ENCODE results near the gene DNAH12.
A peak's percentile ranks its signal among the peaks of the same experiment; 100 is the strongest.

DNAH12 gene, protein sequence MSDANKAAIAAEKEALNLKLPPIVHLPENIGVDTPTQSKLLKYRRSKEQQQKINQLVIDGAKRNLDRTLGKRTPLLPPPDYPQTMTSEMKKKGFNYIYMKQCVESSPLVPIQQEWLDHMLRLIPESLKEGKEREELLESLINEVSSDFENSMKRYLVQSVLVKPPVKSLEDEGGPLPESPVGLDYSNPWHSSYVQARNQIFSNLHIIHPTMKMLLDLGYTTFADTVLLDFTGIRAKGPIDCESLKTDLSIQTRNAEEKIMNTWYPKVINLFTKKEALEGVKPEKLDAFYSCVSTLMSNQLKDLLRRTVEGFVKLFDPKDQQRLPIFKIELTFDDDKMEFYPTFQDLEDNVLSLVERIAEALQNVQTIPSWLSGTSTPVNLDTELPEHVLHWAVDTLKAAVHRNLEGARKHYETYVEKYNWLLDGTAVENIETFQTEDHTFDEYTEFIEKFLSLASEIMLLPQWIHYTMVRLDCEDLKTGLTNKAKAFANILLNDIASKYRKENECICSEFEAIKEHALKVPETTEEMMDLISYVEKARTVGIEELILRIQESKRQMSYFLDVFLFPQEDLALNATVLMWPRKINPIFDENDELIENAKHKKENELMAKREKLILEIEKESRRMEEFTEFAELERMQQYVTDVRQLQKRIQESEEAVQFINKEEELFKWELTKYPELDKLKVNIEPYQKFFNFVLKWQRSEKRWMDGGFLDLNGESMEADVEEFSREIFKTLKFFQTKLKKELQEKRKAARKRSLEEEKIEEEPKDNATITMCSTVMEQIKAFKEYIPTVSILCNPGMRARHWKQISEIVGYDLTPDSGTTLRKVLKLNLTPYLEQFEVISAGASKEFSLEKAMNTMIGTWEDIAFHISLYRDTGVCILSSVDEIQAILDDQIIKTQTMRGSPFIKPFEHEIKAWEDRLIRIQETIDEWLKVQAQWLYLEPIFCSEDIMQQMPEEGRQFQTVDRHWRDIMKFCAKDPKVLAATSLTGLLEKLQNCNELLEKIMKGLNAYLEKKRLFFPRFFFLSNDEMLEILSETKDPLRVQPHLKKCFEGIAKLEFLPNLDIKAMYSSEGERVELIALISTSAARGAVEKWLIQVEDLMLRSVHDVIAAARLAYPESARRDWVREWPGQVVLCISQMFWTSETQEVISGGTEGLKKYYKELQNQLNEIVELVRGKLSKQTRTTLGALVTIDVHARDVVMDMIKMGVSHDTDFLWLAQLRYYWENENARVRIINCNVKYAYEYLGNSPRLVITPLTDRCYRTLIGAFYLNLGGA (N-terminal part only)

DNA sequence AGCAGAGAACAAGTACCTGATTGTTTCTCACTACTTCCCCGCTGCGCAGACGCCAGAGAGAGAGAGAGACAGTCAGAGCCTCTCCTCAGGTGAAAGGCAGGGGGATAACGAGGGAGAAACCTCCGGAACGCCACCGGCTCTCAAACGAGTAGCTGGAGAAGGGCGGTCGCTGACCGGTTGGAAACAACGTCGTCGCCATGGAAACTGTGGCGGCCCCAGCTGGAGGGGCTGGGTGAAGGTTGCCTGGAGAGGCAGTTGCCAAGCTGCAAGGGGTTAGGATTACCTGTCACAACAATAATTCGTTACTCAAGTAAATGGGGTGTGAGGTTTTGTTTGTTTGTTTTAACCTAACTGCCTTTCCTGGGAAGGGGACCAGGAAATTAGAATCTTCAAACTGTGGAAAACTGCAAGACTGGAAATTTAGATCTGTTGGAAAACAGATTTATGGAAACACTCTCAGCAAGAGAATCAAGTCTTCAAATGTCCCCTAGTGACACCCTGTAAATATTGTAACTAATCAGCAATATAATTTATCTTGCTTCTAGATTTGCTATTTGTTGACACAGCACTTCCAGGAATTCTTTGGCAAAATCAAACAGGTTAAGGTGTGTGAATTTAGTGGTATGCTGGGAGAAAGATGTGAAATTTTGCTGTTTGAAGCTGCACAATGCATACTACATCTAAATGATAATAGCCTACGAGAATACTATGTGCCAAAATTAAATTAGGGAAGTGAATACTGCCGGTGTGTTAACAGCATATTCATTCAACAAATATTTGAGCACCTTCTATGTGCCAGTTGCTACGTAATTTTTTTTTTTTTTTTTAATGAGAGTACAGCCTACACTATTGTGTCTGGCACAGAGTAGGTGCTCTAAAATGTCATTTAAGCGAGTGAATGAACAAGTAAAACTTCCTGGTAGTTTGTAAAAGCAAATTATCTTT lies at the start of gene DNAH12:
Gene DNAH12 (minus strand): TSS at position 164 of the 945 bp plus-strand sequence. CDS start 1,474 bp downstream, outside the sequence.
- DNase-seq = no peak

DNA sequence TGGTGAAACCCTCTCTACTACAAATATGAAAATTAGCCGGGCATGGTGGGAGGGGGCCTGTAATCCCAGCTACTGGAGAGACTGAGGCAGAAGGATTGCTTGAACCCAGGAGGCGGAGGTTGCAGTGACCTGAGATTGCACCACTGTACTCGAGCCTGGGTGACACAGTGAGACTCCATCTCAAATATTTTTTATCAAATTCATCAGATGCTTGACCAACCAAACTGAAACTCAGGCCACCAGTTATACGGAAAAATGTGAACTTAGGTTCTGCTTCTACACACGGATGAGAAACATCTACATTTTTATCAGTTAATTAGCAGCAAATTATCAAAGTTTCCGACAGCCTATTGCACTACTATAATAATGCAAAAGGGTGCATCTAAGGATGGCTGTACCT lies 48.2 kb upstream of the DNAH12 start:
- DNase-seq = no peak

- DNase-seq = no peak
These were observed 43.8 kb upstream of the DNAH12 start for GRCh38 chr3:57587905-57588304.

DNA sequence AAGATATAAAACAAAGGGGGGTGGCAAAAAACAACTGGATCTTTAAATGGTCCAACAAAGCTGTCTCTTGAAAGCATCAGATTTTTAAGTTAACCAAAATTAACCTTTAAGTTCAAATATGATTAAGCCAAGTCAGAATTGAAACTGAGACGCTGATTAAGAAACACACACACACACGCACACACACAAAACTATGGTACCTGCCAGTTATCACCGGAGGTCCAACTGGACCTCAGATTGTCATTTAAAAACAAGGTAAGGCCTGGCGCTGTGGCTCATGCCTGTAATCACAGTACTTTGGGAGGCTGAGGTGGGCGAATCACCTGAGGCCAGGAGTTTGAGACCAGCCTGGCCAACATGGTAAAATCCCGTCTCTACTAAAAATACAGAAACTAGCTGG lies 42.6 kb upstream of the DNAH12 start:
- DNase-seq = no peak

GRCh38 chr3:57583544-57583943 lies 39.4 kb upstream of the DNAH12 start:
- no peak for DNase-seq

DNA sequence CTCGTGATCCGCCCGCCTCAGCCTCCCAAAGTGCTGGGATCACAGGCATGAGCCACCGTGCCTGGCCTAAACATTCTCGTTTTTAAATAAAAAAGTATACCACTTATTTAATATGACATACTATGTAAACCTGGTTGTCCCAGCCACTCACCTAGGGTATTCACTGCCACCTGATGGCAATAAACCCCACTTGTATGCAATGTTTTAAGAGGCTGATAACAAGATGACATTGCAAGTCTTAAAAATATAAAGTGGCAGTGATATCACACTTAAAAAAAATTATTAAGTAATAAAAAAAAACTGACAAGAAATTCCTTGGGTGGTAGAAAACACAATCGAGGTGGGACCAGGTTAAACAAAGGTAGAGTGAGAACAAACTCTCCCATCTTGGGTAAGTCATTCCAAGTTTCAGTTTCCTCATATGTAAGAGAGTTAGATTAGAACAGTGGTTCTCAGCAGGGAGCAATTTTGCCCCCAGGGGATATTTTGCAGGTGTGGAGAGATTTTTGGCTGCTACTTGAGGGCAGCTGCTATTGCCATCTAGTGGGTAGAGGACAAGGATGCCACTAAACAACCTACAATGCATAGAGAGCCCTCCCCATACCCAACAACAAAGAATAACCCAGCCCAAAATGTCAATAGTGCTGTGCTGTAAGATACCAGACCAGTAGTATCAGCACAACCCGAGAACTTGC lies 38.5 kb upstream of the DNAH12 start:
- DNase-seq = peak in 1 of 2 experiments; percentile 42

DNA sequence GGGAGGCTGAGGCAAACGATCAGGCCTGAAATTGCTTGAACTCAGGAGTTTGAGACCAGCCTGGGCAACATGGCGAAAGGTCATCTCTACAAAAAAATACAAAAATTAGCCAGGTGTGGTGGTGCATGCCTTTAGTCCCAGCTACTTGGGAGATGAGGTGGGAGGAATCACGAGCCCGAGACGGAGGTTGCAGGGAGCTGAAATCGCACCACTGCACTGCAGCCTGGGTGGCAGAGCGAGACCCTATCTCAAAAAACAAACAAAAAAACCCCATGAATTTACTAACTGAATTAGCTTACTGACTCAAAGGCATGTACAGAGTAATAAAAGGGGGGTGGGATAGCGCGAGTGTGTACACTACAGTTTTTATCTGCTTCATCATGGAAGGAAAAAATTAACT lies 33.7 kb upstream of the DNAH12 start:
- DNase-seq = no peak

DNA sequence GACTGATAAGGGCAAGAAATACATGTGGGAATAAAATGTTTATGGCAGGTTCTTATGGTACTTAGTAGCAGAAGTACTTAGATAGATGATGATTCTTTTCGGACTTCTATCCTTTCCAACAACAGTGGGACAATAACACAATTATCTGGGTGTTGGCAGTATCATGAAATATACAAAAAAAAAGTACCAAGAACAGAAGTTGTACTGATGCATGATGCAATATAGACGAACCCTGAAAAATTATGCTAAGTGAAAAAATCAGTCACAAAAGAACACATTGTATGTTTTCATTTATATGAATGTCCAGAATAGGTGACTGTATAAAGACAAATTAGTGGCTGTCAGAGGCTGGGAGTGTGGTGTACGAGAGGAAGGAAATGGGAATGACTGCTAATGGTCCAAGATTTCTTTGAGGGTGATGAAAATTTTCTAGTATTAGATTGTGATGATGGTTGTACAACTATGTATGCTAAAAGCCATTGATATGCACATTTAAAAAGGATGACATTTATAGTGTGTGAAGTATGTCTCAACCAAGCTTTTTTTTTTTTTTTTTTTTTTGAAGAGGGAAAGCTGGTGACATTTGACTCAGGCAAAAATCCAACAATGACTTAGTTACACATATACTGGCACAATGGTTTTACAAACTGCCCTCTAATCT lies 32.0 kb upstream of the DNAH12 start:
- DNase-seq = no peak

DNA sequence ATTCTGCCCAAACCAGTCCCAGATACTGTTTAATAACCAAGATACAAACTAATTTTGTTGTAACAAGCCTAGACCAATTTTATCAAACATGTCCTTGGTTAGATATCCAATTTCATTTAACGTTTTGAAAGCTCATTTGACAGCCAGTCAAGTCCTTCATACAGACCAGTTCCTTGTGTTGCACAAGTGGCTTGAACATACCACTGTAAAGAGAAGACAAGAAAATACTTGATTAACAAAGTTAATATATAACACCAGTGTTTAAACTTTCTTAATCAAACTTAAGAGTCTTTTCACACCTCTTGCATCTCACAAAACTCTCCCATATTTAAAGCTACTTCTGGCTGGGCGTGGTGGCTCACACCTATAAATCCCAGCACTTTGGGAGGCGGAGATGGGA lies 28.0 kb upstream of the DNAH12 start:
- no peak for DNase-seq

DNA sequence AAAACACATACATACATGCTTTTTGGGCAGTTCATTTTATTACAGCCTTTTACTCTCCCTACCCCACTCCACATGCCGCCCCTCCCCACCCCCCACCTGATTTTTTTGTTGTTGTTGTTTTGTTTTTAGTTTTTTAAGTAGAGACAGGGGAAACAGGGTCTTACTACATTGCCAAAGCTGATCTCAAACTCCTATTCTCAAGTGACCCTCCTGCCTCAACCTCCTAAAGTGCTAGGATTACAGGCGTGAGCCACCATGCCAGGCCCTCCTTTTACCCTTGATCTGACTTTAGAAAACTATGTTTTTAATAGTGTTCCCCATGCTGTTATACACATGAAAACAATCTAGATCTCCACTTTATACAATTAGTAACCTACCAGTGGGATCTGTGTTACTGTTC lies 26.7 kb upstream of the DNAH12 start:
- DNase-seq = no peak

DNA sequence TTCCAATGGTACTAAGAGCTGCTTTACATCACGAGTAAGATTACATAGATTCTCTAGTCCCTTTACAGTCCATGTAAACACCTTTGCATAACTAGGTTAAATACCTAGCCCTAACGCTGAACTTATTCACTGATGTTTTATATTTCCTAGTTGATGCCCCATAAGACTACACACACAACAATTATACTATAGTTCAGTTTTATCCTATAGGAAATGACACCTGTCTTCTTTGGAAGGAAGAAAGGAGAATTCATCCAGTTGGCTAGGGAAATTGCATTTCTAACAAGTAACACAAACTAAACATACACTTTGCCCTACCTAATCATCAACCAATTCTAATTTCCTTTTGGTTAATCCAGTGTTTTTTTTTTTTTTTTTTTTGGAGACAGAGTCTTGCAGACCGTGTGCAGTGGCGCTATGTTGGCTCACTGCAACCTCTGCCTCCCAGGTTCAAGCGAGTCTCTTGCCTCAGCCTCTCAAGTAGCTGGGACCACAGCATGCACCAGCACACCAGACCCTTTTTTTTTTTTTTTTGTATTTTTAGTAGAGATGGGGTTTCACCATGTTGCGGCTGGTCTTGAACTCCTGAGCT lies 25.8 kb upstream of the DNAH12 start:
- no peak for DNase-seq

DNA sequence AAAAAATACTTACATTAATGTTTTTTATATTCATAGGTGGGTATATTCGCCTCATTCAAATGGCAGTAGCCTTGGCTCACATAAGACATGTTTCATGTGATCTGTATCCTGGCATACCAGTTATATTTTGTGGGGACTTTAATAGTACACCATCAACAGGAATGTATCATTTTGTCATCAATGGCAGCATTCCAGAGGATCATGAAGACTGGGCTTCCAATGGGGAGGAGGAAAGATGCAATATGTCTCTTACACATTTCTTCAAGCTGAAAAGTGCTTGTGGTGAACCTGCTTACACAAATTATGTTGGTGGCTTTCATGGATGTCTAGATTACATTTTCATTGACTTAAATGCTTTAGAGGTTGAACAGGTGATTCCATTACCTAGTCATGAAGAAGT lies 15.4 kb upstream of the DNAH12 start:
- DNase-seq = no peak

- DNase-seq = peak in 1 of 2 experiments; percentile 28
These were observed 13.0 kb upstream of the DNAH12 start for GRCh38 chr3:57557085-57557537.

DNA sequence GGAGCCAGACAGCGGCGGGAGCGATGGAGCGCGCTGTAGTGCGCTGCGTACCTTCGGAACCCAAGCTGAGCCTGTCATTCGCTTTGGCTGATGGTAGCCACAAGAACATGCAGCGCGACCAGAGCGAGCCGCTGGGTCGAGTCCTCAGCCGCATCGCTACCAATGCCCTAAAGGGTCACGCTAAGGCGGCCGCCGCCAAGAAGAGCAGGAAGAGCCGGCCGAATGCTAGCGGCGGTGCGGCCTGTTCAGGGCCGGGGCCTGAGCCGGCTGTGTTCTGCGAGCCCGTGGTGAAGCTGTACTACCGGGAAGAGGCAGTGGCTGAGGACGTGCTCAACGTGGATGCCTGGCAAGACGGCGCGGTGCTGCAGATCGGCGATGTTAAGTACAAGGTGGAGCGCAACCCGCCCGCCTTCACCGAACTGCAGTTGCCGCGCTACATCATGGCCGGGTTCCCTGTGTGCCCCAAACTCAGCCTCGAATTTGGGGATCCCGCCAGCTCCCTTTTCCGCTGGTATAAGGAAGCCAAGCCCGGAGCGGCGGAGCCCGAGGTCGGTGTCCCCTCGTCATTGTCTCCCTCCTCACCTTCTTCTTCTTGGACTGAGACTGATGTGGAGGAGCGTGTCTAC lies 12.4 kb upstream of the DNAH12 start:
- DNase-seq = no peak

GRCh38 chr3:57555738-57556458 lies 11.8 kb upstream of the DNAH12 start, which contains the start of gene PDE12:
PDE12 (plus strand) TSS chr3:57556274; CDS start chr3:57556380, 106 bp downstream.
- DNase-seq = peak; percentile 96

DNA sequence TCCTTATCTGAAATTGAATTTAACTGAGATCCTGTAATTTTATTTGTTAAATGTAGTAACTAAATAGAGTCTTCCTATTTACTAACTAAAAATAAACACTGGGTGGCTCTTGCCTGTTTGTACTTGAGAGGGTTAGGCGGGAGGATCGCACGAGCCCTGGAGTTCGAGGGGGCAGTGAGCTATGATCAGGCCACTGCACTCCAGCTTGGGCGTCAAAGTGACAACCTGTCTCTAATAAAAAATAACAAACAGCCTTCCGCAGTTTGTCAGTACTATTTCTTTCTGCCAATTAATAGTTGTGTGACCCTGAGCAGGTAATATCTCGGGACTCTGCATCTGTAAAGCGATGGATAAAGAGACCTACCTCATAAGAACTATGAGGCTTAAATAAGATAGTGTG lies 11.2 kb upstream of the DNAH12 start:
- DNase-seq = no peak

GRCh38 chr3:57546616-57547015 lies 2.5 kb upstream of the DNAH12 start:
- DNase-seq = no peak

DNA sequence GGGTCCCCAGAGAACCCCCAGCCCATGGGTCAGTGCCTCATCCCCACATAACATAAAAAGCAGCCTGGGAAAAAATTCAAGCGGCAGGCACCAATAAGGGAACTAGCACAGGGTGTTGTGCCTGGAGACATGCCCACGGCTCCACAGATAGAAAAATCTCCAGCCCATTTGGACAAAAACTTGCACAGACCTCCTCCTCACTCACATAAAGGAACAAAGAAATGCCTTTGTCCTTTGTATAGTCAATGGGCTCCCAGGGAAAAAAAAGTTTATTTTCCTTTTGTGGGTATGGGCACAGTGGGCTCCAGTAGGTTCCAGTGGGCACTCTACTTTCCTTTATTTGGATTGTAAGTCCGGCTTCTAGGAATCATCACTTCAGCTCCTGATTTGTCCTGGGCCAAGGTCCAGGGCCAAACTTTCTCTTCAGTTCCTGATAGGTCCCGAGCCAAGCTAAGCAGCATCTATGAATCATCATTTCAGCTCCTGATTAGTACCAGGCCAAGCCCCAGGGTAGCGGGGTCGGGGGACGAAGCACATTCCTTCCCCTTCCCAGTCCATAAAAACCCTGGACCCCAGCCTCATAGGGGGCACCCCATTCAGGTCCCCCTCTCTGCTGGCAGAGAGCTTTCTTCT lies 1.6 kb upstream of the DNAH12 start:
- DNase-seq = no peak

Data from AML-193 (cell line).